HG02798 (cell line): ENCODE measurements around the gene TMEM233.

Experiments used
- ATAC-seq: cut with Tn5 transposase; IDR thresholded peaks from one replicate; pipeline ENCODE4 v1.9.1; 2021; ENCODE audit warnings: mild to moderate bottlenecking; ENCODE audit not compliant: unreplicated experiment, poor library complexity

The TMEM233 gene

GRCh38 chr12:119593578-119594398 lies at the start of gene TMEM233:
Gene TMEM233 (plus strand): TSS chr12:119593774. CDS start chr12:119593849, 75 bp downstream.
- ATAC-seq, result no peak

- ATAC-seq, result peak; percentile 72
Observed at GRCh38 chr12:119544765-119545625, 48.6 kb upstream of the TMEM233 start.

DNA sequence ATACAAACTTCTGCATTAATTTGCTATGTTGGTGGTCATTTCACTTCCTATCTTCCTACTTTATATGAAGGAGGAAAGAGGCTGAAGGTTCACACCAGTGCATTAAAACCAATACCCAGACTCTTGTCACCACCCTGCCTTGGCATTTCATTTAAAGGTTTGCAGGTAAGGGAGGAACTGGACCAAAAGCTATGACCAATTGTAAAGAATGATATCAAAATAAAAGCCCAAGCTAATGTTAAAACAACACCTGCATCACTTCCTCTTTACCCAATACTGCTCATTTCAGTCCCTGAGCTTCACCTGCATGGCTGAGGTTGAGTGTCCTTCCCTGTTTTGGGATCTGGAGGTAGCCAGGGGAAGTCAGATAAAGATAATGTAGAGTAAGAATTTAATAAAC lies 47.2 kb upstream of the TMEM233 start:
- ATAC-seq, result no peak

GRCh38 chr12:119547001-119547400 lies 46.6 kb upstream of the TMEM233 start:
- ATAC-seq, result no peak

DNA sequence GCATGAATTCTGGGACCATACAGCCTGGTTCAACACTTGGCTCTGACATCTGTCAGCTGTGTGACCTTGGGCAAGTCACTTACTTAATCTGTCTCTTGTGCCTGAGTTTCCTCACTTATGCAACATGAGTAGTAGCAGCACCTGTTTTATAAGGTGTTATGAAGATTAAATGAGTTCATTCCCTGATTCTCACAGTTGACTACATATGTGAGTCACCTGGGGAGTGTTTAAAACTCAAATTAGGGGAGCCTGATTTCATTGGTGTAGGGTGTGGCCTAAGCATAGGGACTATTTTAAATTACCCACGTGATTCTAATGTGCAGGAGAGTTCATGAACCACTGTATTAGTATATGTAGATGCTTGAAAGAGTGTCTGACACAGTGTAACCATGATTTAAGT lies 36.7 kb upstream of the TMEM233 start:
- no peak for ATAC-seq

GRCh38 chr12:119565404-119565803 lies 28.2 kb upstream of the TMEM233 start:
- ATAC-seq, result no peak

DNA sequence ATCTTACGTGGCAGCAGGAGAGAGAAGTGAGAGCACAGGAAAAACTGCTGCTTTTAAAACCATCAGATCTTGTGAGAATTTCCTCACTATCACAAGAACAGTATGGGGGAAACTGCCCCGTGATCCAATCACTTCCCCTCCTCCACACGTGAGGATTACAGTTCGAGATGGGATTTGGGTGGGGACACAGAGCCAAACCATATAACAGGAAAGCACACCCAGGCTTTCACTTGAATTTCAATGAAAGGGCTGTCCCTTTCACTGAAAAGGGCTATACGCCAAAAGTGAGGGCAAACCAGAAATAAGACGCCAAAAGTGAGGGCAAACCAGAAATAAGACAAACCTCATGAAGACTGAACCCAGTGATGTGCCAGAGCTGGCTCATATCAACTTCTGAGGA lies 22.8 kb upstream of the TMEM233 start:
- ATAC-seq, result no peak

DNA sequence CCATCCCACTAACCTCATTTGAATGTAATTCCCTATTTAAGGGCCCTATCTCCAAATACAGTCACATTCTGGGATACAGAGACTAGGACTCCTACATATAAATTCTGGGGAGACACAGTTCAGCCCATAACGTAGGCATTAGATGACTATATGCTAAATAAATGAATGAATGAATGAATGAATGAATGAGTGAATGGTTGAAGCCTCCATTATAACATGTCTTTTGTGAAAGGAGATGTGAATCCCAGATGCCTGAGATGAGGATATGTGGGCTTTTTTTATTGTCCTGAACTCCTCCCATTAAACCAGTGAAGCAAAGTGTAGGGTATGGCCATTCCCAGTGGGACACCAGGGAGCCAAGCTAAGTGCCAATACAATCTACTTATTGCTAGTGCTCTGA lies 20.5 kb upstream of the TMEM233 start:
- no peak for ATAC-seq

GRCh38 chr12:119574255-119574654 lies 19.3 kb upstream of the TMEM233 start:
- ATAC-seq, result no peak

GRCh38 chr12:119576118-119576810 lies 17.3 kb upstream of the TMEM233 start:
- no peak for ATAC-seq

- ATAC-seq, result no peak
Observed at GRCh38 chr12:119576915-119577314, 16.7 kb upstream of the TMEM233 start.

DNA sequence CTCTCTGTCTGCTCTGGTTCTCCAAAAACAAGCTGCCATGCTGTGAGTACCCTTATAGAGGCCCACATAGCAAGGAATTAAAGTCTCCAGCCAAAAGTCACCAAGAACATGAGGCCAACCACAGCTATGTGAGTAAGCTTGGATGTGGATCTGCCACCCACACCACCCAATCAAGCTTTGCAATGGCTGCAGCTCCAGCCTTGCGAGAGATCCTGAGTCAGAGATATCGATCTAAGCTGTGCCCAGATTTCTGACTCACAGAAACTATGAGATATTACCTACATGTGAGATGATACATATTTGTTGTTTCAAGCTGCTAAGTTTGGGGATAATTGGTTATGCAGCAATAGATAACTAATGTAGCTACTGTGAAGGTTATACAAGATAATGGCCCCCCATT lies 15.5 kb upstream of the TMEM233 start:
- no peak for ATAC-seq

GRCh38 chr12:119589097-119589496 lies 4.5 kb upstream of the TMEM233 start:
- ATAC-seq, result no peak

GRCh38 chr12:119589634-119590033 lies 3.9 kb upstream of the TMEM233 start:
- ATAC-seq, result no peak

DNA sequence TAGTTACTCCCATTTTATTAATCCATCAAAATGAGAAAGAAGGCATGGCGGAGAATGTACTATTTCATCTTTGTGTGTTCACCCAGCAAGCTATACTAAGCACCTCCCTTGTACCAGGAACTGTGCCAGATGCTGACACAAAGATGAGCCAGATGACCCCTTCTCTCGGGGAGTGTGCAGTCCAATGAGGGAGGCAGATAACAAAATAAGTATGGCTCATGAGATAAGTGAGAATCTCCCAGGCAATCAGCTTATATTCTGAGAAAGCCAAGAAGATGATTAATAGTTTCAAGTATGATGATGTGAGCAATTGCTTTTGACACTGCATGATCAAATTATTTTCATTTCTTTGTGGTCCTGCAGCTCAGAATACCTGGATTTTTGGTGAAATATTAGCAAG lies 1.3 kb upstream of the TMEM233 start:
- no peak for ATAC-seq

- ATAC-seq, result no peak
Observed at GRCh38 chr12:119594399-119594730, 791 bp downstream of the TMEM233 start.

GRCh38 chr12:119594772-119595445 lies 1.3 kb downstream of the TMEM233 start:
- ATAC-seq, result no peak

- ATAC-seq, result no peak
Observed at GRCh38 chr12:119598159-119598558, 4.6 kb downstream of the TMEM233 start.

- no peak for ATAC-seq
Observed at GRCh38 chr12:119601877-119602733, 8.5 kb downstream of the TMEM233 start.

GRCh38 chr12:119602734-119603094 lies 9.1 kb downstream of the TMEM233 start:
- no peak for ATAC-seq
